ENCODE measurements around the gene PDYN. TPM values are rescaled to one million over a fixed set of nuclear protein-coding genes. Genes with fewer than 3 reads are reported as not detected.

The PDYN gene
- polyA plus RNA-seq, 3 donors from 2014 or later, result not detected

DNA sequence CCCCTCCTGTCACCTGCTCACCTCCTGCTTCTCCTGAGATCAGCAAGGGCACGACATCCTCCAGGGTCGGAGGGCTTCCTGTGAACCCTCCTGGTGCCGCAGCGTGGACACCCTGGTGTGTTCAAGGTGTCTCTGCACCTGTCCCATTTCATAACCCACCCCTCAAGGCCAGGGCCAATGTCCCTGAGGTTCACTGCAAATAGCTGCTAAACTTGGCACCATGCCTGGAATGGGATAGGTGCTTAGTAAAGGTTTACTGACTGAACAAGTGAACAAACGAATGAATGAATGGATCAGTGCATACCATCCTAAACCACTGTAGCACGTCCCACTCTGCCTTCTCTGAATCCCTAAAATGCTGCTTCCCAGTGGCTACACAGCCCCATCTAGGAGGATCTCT, 63.7 kb downstream of the PDYN start:
- DNase-seq, result no peak
- H3K27me3 Mint-ChIP-seq (ENCODE audit: low read depth in 3 of 3), result peaks cover 3 to 12% (median 4%) of the 10 kb centered on the region in 3 donors
- no peak overlapping the region for H3K27ac Mint-ChIP-seq
- no peaks in the 10 kb centered on the region for H3K36me3 Mint-ChIP-seq
- no peaks in the 10 kb centered on the region for H3K9me3 Mint-ChIP-seq
- H3K4me3 Mint-ChIP-seq, result no peak overlapping the region
- no peaks in the 10 kb centered on the region for H3K4me1 Mint-ChIP-seq

DNA sequence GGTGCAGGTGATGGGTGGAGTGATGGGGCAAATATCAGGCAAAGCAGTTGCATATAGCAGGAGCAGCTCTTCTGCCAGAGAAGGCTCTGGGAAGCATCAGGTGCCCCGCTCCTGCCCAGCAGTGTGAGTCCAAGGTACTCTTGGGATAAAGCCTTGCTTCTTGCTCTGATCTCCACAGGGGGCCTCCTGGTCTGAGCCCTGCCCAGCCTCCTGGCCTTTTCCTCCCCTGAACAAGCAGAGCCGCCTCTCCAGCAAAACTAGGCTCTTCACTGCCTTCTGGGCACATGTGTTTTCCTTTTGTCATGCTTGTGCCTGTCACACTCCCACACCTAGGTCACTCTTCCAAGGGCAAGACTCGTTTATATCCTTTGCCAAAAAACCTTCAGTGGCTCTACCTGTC, 64.4 kb downstream of the PDYN start:
- peaks cover 0 to 12% (median 6%) of the 10 kb centered on the region in 3 donors for H3K27me3 Mint-ChIP-seq (ENCODE audit: low read depth in 3 of 3)
- H3K4me1 Mint-ChIP-seq, result no peaks in the 10 kb centered on the region
- peak overlapping the region in 1 of 6 donors; percentile 4 for H3K27ac Mint-ChIP-seq

DNA sequence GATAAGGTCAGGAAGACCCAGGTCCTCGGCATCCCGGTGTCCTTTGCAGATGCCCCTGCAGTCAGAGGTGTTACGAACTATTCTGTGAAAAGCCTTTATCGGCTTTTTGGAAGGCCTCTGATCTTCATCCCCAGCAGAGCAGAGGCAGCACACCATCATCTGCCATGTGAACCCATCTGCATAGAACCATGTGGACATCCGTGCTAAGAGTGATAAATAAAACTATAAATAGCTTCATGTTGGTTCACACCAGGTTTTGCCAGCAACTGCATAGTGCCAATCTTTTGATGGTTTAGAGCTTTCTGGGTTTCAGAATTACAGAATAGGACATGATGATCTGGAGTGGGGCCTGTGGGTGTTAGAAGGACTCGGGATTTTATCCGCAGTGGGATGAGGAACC, 65.1 kb downstream of the PDYN start:
- Mint-ChIP-seq H3K9me3 (no peaks in the 10 kb centered on the region), H3K27ac (no peak overlapping the region), H3K36me3 (no peaks in the 10 kb centered on the region), H3K27me3 (ENCODE audit: low read depth in 3 of 3) (peaks cover 0 to 7% (median 6%) of the 10 kb centered on the region in 3 donors), H3K4me3 (no peak overlapping the region), H3K4me1 (no peaks in the 10 kb centered on the region)
- DNase-seq, result no peak

More for the DNA sequence above, 64.4 kb downstream of the PDYN start:
- Mint-ChIP-seq H3K9me3 (no peaks in the 10 kb centered on the region), H3K36me3 (no peaks in the 10 kb centered on the region), H3K4me3 (no peak overlapping the region)
- no peak for DNase-seq

Other genes with a start within 250 kb of the PDYN start
- under 1 TPM in 2 of 3 donors, not detected in 1; 0.29 to 0.39 TPM for gene SIRPA, start 98.7 kb downstream of the PDYN start, polyA plus RNA-seq
- gene STK35, start 107.8 kb upstream of the PDYN start, polyA plus RNA-seq, result 1 to 10 TPM; 3.2 to 7.6 (median 4.5) TPM

Data from immature natural killer cell (primary cell).